ENCODE measurements around the gene DDX39A. TPM values are rescaled to one million over a fixed set of nuclear protein-coding genes. Genes with fewer than 3 reads are reported as not detected.

Gene DDX39A
- total and polyA plus RNA-seq, 2 of the 13 experiments (the other 11 are each of a cell fraction or from before 2014, with no cell fraction given): 34.6 to 90.4 TPM

- TF ChIP-seq, protein P1, sequence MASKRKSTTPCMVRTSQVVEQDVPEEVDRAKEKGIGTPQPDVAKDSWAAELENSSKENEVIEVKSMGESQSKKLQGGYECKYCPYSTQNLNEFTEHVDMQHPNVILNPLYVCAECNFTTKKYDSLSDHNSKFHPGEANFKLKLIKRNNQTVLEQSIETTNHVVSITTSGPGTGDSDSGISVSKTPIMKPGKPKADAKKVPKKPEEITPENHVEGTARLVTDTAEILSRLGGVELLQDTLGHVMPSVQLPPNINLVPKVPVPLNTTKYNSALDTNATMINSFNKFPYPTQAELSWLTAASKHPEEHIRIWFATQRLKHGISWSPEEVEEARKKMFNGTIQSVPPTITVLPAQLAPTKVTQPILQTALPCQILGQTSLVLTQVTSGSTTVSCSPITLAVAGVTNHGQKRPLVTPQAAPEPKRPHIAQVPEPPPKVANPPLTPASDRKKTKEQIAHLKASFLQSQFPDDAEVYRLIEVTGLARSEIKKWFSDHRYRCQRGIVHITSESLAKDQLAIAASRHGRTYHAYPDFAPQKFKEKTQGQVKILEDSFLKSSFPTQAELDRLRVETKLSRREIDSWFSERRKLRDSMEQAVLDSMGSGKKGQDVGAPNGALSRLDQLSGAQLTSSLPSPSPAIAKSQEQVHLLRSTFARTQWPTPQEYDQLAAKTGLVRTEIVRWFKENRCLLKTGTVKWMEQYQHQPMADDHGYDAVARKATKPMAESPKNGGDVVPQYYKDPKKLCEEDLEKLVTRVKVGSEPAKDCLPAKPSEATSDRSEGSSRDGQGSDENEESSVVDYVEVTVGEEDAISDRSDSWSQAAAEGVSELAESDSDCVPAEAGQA (IDR thresholded peaks at IDR 0.05; ENCODE audit: low read depth): no peak
- TF ChIP-seq, protein P1 (CRISPR knock-in tag; IDR thresholded peaks at IDR 0.05; ENCODE audit: borderline replicate concordance): 0 out of 2 replicates have a peak, but pooled peaks have one; percentile 59
- TF ChIP-seq ZFY (CRISPR knock-in tag; IDR thresholded peaks at IDR 0.05) (peak; percentile 68; the same call in 1 of the 2 replicates), IRF9 (CRISPR knock-in tag; IDR thresholded peaks at IDR 0.05; ENCODE audit: borderline replicate concordance) (0 out of 2 replicates have a peak, but pooled peaks have one; percentile 33), ZNF549 (CRISPR knock-in tag; IDR thresholded peaks at IDR 0.05) (no peak), SATB2 (CRISPR knock-in tag; IDR thresholded peaks at IDR 0.05) (peak; percentile 52; the same call in 1 of the 2 replicates), ISX (CRISPR knock-in tag; conservative IDR thresholded peaks at IDR 0.05) (0 out of 2 replicates have a peak, but pooled peaks have one; percentile 22), FLYWCH1 (CRISPR knock-in tag; IDR thresholded peaks at IDR 0.05) (no peak), AHR (CRISPR knock-in tag; IDR thresholded peaks at IDR 0.05) (0 out of 2 replicates have a peak, but pooled peaks have one; percentile 38), NR0B2 (CRISPR knock-in tag; IDR thresholded peaks at IDR 0.05) (0 out of 2 replicates have a peak, but pooled peaks have one; percentile 7), ZNF263 (CRISPR knock-in tag; IDR thresholded peaks at IDR 0.05) (no peak), ZNF264 (CRISPR knock-in tag; IDR thresholded peaks at IDR 0.05) (0 out of 2 replicates have a peak, but pooled peaks have one; percentile 34), ARHGAP35 (CRISPR knock-in tag; IDR thresholded peaks at IDR 0.05; ENCODE audit: borderline replicate concordance) (0 out of 2 replicates have a peak, but pooled peaks have one; percentile 1), RFXAP (CRISPR knock-in tag; IDR thresholded peaks at IDR 0.05; ENCODE audit: borderline replicate concordance) (0 out of 2 replicates have a peak, but pooled peaks have one; percentile 43), HOXA5 (CRISPR knock-in tag; IDR thresholded peaks at IDR 0.05) (0 out of 2 replicates have a peak, but pooled peaks have one; percentile 33), HNRNPK (IDR thresholded peaks at IDR 0.05; ENCODE audit: low read depth, low read length, poor library complexity, severe bottlenecking) (peak; percentile 99)
- TF ChIP-seq, protein P2, sequence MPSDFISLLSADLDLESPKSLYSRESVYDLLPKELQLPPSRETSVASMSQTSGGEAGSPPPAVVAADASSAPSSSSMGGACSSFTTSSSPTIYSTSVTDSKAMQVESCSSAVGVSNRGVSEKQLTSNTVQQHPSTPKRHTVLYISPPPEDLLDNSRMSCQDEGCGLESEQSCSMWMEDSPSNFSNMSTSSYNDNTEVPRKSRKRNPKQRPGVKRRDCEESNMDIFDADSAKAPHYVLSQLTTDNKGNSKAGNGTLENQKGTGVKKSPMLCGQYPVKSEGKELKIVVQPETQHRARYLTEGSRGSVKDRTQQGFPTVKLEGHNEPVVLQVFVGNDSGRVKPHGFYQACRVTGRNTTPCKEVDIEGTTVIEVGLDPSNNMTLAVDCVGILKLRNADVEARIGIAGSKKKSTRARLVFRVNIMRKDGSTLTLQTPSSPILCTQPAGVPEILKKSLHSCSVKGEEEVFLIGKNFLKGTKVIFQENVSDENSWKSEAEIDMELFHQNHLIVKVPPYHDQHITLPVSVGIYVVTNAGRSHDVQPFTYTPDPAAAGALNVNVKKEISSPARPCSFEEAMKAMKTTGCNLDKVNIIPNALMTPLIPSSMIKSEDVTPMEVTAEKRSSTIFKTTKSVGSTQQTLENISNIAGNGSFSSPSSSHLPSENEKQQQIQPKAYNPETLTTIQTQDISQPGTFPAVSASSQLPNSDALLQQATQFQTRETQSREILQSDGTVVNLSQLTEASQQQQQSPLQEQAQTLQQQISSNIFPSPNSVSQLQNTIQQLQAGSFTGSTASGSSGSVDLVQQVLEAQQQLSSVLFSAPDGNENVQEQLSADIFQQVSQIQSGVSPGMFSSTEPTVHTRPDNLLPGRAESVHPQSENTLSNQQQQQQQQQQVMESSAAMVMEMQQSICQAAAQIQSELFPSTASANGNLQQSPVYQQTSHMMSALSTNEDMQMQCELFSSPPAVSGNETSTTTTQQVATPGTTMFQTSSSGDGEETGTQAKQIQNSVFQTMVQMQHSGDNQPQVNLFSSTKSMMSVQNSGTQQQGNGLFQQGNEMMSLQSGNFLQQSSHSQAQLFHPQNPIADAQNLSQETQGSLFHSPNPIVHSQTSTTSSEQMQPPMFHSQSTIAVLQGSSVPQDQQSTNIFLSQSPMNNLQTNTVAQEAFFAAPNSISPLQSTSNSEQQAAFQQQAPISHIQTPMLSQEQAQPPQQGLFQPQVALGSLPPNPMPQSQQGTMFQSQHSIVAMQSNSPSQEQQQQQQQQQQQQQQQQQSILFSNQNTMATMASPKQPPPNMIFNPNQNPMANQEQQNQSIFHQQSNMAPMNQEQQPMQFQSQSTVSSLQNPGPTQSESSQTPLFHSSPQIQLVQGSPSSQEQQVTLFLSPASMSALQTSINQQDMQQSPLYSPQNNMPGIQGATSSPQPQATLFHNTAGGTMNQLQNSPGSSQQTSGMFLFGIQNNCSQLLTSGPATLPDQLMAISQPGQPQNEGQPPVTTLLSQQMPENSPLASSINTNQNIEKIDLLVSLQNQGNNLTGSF (CRISPR knock-in tag; IDR thresholded peaks at IDR 0.05): 0 out of 2 replicates have a peak, but pooled peaks have one; percentile 25
Measured at GRCh38 chr19:14418856-14419105, 360 bp downstream of the DDX39A start (continued).
